ENCODE data around the gene CGB1. TPM values are rescaled to one million over a fixed set of nuclear protein-coding genes. Genes with fewer than 3 reads are reported as not detected.

The CGB1 gene
- total and polyA plus RNA-seq, 2 of the 13 experiments (the other 11 are each of a cell fraction or from before 2014, with no cell fraction given) = not detected

DNA sequence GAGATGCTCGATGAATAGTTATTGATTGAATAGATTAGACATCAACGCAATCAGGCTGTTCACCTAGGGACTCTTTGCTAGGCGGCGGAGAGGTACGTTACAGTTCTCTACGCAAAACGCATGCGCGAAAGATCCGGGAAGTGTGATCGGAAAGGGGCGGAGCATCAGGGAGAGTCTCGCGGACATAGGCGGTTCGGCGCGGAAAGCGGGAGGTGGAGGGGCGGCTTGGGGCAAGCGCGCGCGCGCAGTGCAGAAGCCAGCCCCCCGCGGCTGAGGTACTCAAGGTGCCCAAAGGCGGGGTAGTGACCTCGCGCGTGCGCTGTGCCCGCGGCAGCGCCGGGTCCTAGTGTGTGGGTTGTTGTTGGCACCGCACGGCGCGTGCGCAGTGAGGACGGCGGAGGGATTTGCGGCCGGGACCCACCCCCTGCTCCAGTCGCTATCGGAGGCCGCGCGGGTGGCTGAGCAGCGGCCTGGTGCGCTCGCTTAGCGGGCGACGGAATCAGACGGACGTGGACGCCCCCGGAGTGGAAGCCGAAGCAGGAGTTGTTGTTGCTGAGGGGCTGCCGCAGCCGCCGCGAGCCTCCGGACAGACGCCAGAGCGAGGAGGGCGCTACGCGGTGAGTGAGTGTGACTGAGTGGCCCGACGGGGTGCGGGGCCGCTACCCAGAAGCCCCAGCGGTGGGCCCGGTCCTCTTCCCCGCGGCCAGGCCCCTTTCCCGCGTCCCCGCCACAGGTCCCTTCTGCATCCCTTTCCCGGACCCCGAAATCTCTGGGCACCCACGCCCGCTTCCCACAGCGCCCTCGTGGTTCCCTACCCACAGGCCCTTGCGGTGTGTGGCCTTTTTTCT lies 48.5 kb upstream of the CGB1 start, which contains the start of gene SNRNP70 (continued):
- TF ChIP-seq, protein P1, sequence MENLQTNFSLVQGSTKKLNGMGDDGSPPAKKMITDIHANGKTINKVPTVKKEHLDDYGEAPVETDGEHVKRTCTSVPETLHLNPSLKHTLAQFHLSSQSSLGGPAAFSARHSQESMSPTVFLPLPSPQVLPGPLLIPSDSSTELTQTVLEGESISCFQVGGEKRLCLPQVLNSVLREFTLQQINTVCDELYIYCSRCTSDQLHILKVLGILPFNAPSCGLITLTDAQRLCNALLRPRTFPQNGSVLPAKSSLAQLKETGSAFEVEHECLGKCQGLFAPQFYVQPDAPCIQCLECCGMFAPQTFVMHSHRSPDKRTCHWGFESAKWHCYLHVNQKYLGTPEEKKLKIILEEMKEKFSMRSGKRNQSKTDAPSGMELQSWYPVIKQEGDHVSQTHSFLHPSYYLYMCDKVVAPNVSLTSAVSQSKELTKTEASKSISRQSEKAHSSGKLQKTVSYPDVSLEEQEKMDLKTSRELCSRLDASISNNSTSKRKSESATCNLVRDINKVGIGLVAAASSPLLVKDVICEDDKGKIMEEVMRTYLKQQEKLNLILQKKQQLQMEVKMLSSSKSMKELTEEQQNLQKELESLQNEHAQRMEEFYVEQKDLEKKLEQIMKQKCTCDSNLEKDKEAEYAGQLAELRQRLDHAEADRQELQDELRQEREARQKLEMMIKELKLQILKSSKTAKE (CRISPR knock-in tag; IDR thresholded peaks at IDR 0.05; ENCODE audit: borderline replicate concordance) = no peak
- TF ChIP-seq, protein P2, sequence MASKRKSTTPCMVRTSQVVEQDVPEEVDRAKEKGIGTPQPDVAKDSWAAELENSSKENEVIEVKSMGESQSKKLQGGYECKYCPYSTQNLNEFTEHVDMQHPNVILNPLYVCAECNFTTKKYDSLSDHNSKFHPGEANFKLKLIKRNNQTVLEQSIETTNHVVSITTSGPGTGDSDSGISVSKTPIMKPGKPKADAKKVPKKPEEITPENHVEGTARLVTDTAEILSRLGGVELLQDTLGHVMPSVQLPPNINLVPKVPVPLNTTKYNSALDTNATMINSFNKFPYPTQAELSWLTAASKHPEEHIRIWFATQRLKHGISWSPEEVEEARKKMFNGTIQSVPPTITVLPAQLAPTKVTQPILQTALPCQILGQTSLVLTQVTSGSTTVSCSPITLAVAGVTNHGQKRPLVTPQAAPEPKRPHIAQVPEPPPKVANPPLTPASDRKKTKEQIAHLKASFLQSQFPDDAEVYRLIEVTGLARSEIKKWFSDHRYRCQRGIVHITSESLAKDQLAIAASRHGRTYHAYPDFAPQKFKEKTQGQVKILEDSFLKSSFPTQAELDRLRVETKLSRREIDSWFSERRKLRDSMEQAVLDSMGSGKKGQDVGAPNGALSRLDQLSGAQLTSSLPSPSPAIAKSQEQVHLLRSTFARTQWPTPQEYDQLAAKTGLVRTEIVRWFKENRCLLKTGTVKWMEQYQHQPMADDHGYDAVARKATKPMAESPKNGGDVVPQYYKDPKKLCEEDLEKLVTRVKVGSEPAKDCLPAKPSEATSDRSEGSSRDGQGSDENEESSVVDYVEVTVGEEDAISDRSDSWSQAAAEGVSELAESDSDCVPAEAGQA (IDR thresholded peaks at IDR 0.05; ENCODE audit: low read depth) = no peak
- TF ChIP-seq, protein P2 (CRISPR knock-in tag; IDR thresholded peaks at IDR 0.05; ENCODE audit: borderline replicate concordance) = 0 out of 2 replicates have a peak, but pooled peaks have one; percentile 47
- no peak for TF ChIP-seq GABPA (IDR thresholded peaks at IDR 0.05; ENCODE audit: low read depth, low read length)
- TF ChIP-seq GABPA (CRISPR knock-in tag; IDR thresholded peaks at IDR 0.05; ENCODE audit: low read depth) = peak; percentile 44
- TF ChIP-seq, protein P3, sequence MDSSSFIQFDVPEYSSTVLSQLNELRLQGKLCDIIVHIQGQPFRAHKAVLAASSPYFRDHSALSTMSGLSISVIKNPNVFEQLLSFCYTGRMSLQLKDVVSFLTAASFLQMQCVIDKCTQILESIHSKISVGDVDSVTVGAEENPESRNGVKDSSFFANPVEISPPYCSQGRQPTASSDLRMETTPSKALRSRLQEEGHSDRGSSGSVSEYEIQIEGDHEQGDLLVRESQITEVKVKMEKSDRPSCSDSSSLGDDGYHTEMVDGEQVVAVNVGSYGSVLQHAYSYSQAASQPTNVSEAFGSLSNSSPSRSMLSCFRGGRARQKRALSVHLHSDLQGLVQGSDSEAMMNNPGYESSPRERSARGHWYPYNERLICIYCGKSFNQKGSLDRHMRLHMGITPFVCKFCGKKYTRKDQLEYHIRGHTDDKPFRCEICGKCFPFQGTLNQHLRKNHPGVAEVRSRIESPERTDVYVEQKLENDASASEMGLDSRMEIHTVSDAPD (CRISPR knock-in tag; IDR thresholded peaks at IDR 0.05) = 0 out of 2 replicates have a peak, but pooled peaks have one; percentile 30
- no peak for TF ChIP-seq STAG1 (CRISPR knock-in tag; IDR thresholded peaks at IDR 0.05)
- TF ChIP-seq NFYB (CRISPR knock-in tag; IDR thresholded peaks at IDR 0.05) = peak; percentile 27; the same call in 1 of the 2 replicates
- TF ChIP-seq PCBP2 (optimal IDR thresholded peaks at IDR 0.05; ENCODE audit: low read depth, low read length, poor library complexity, severe bottlenecking) = no peak
- TF ChIP-seq ZMYM4 (CRISPR knock-in tag; IDR thresholded peaks at IDR 0.05) = peak; percentile 66
- no peak for TF ChIP-seq ZMYM2 (CRISPR knock-in tag; IDR thresholded peaks at IDR 0.05)
- peak; percentile 92 for TF ChIP-seq PHF21A (CRISPR knock-in tag; IDR thresholded peaks at IDR 0.05)
- no peak for TF ChIP-seq ZNF660 (CRISPR knock-in tag; IDR thresholded peaks at IDR 0.05; ENCODE audit: borderline replicate concordance, low read depth)
- TF ChIP-seq, protein P4, sequence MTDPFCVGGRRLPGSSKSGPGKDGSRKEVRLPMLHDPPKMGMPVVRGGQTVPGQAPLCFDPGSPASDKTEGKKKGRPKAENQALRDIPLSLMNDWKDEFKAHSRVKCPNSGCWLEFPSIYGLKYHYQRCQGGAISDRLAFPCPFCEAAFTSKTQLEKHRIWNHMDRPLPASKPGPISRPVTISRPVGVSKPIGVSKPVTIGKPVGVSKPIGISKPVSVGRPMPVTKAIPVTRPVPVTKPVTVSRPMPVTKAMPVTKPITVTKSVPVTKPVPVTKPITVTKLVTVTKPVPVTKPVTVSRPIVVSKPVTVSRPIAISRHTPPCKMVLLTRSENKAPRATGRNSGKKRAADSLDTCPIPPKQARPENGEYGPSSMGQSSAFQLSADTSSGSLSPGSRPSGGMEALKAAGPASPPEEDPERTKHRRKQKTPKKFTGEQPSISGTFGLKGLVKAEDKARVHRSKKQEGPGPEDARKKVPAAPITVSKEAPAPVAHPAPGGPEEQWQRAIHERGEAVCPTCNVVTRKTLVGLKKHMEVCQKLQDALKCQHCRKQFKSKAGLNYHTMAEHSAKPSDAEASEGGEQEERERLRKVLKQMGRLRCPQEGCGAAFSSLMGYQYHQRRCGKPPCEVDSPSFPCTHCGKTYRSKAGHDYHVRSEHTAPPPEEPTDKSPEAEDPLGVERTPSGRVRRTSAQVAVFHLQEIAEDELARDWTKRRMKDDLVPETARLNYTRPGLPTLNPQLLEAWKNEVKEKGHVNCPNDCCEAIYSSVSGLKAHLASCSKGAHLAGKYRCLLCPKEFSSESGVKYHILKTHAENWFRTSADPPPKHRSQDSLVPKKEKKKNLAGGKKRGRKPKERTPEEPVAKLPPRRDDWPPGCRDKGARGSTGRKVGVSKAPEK (CRISPR knock-in tag; IDR thresholded peaks at IDR 0.05; ENCODE audit: borderline replicate concordance) = peak; percentile 17; the same call in 1 of the 2 replicates
